H1 (cell line): Measurements from ENCODE around the gene NF1.

Source experiments
- BRCA1 ChIP-seq: IDR thresholded peaks from 2 replicates; pipeline ENCODE4 v1.6.1; 2012; ENCODE audit warnings: low read depth, low read length, improper control_type of control experiment
- EP300 ChIP-seq, 2 experiments: IDR thresholded peaks; 1 replicate in 1 of 2; 2 replicates in 1 of 2; pipeline ENCODE4 v1.6.1; 2011 to 2012; ENCODE audit warnings: low read depth in 2 of 2, low read length in 2 of 2, mild to moderate bottlenecking in 2 of 2, borderline replicate concordance in 1 of 2, inconsistent platforms in 1 of 2, moderate library complexity in 1 of 2
- EZH2 ChIP-seq: fragments of 200-600 bp; sonication (generic); IDR thresholded peaks from 2 replicates; pipeline ENCODE4 v1.7.1; 2012; ENCODE audit warnings: low read depth, mild to moderate bottlenecking, moderate library complexity, low read length, inconsistent platforms; ENCODE audit not compliant: severe bottlenecking
- FOSL1 ChIP-seq: IDR thresholded peaks from 2 replicates; pipeline ENCODE4 v1.6.1; 2011; ENCODE audit warnings: mild to moderate bottlenecking, low read depth, low read length, moderate library complexity; ENCODE audit not compliant: insufficient read depth
- GABPA ChIP-seq: IDR thresholded peaks from 2 replicates; pipeline ENCODE4 v1.6.1; 2011; ENCODE audit warnings: mild to moderate bottlenecking, low read length, moderate library complexity, borderline replicate concordance; ENCODE audit not compliant: insufficient read depth
- MAFK ChIP-seq: IDR thresholded peaks from 2 replicates; pipeline ENCODE4 v1.6.1; 2012; ENCODE audit warnings: low read depth, mild to moderate bottlenecking, improper control_type of control experiment, low read length
- POLR2AphosphoS5 ChIP-seq: IDR thresholded peaks from 2 replicates; pipeline ENCODE4 v1.6.1; 2011; ENCODE audit warnings: low read depth, low read length
- RAD21 ChIP-seq, 2 experiments: IDR thresholded peaks in 1 of 2; conservative IDR thresholded peaks in 1 of 2; 2 replicates each; pipeline ENCODE4 v1.6.1; 2011; ENCODE audit warnings: low read depth in 2 of 2, low read length in 2 of 2, improper control_type of control experiment in 1 of 2, inconsistent platforms in 1 of 2, mild to moderate bottlenecking in 1 of 2, moderate library complexity in 1 of 2
- RFX5 ChIP-seq: IDR thresholded peaks from 2 replicates; pipeline ENCODE4 v1.6.1; 2011; ENCODE audit warnings: low read depth, low read length, improper control_type of control experiment, borderline replicate concordance
- RNF2 ChIP-seq: fragments of 200-900, 300-1000 bp; sonication (generic); IDR thresholded peaks from 2 replicates; pipeline ENCODE4 v1.7.1; 2016; ENCODE audit warnings: borderline replicate concordance, low read depth, mild to moderate bottlenecking, antibody characterized with exemption, low read length; ENCODE audit not compliant: poor library complexity, severe bottlenecking; ENCODE audit errors: missing control alignments
- SIX5 ChIP-seq: IDR thresholded peaks from 2 replicates; pipeline ENCODE4 v1.6.1; 2011; ENCODE audit warnings: mild to moderate bottlenecking, low read depth, low read length
- TBP ChIP-seq: IDR thresholded peaks from 2 replicates; pipeline ENCODE4 v1.6.1; 2011; ENCODE audit warnings: low read depth, low read length, improper control_type of control experiment
- YY1 ChIP-seq: IDR thresholded peaks from 2 replicates; pipeline ENCODE4 v1.6.1; 2011; ENCODE audit warnings: low read depth, mild to moderate bottlenecking, low read length
- TF ChIP-seq, protein P1 (sequence below), 3 experiments: IDR thresholded peaks; 1 replicate in 2 of 3; 2 replicates in 1 of 3; pipeline versions ENCODE4 v1.5.1 to v1.6.1; 2011; ENCODE audit warnings: low read length in 3 of 3, mild to moderate bottlenecking in 3 of 3, inconsistent platforms in 2 of 3, low read depth in 1 of 3, moderate library complexity in 1 of 3; ENCODE audit not compliant: insufficient read depth in 1 of 3; ENCODE audit errors: control extremely low read depth in 1 of 3

DNA sequence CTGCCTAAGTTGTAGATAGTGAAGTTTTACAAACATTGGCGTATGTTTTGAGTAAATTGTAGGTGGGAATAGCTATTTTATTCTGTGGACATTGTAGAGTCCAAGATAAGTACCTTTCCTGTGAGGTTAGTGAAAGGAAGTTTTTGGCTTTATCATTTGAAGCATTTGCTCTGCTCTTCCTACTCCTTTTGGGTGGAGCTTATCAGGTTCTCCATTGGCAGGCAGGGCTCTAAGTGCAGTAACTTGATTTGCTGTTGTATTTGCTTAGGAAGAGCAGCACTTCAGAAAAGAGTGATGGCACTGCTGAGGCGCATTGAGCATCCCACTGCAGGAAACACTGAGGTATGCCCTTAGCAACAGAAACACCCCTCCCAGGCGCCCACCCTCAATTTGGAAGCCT, 132.2 kb downstream of the NF1 start:
- no peak for TF ChIP-seq RAD21 (IDR thresholded peaks at IDR 0.05 in 1 of 2, conservative IDR thresholded peaks at IDR 0.05 in 1 of 2; ENCODE audit: low read depth in 2 of 2, low read length in 2 of 2)
- TF ChIP-seq FOSL1 = no peak
- no peak for TF ChIP-seq RFX5
- TF ChIP-seq POLR2AphosphoS5 = no peak
- TF ChIP-seq, protein P1, sequence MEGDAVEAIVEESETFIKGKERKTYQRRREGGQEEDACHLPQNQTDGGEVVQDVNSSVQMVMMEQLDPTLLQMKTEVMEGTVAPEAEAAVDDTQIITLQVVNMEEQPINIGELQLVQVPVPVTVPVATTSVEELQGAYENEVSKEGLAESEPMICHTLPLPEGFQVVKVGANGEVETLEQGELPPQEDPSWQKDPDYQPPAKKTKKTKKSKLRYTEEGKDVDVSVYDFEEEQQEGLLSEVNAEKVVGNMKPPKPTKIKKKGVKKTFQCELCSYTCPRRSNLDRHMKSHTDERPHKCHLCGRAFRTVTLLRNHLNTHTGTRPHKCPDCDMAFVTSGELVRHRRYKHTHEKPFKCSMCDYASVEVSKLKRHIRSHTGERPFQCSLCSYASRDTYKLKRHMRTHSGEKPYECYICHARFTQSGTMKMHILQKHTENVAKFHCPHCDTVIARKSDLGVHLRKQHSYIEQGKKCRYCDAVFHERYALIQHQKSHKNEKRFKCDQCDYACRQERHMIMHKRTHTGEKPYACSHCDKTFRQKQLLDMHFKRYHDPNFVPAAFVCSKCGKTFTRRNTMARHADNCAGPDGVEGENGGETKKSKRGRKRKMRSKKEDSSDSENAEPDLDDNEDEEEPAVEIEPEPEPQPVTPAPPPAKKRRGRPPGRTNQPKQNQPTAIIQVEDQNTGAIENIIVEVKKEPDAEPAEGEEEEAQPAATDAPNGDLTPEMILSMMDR (IDR thresholded peaks at IDR 0.05; ENCODE audit: control extremely low read depth in 1 of 3, insufficient read depth in 1 of 3, low read depth in 1 of 3, low read length in 3 of 3) = no peak
- no peak for TF ChIP-seq EZH2
- TF ChIP-seq BRCA1 = no peak
- no peak for TF ChIP-seq TBP
- no peak for TF ChIP-seq MAFK
- TF ChIP-seq GABPA = no peak
- no peak for TF ChIP-seq YY1
- no peak for TF ChIP-seq RNF2
- TF ChIP-seq SIX5 = no peak
- no peak for TF ChIP-seq EP300 (IDR thresholded peaks at IDR 0.05; ENCODE audit: borderline replicate concordance in 1 of 2, low read depth in 2 of 2, low read length in 2 of 2)
